Measurements from ENCODE around the gene ATP10B. TPM values are rescaled to one million over a fixed set of nuclear protein-coding genes. Genes with fewer than 3 reads are reported as not detected.

ATP10B gene
- total and polyA plus RNA-seq, 2 experiments from 2014 or later: 0.03 TPM; not detected in 1

- Histone ChIP-seq H3K4me1 (ENCODE audit: low read depth) (no peaks in the 10 kb centered on the region), H3K27ac (no peak overlapping the region), H3K27me3 (peaks cover 42% of the 10 kb centered on the region), H3K9me3 (ENCODE audit: low read depth) (no peaks in the 10 kb centered on the region), H3K4me3 (no peak overlapping the region), H3K36me3 (no peaks in the 10 kb centered on the region)
- no peak for TF ChIP-seq CTCF (IDR thresholded peaks at IDR 0.05; ENCODE audit: low read depth, low read length)
- DNase-seq (ENCODE audit: low read depth in 1 of 2, low spot score in 1 of 2): no peak
Observed at GRCh38 chr5:160635663-160636062, 216.3 kb downstream of the ATP10B start.

GRCh38 chr5:160635046-160635445 is 217.0 kb downstream of the ATP10B start:
- H3K27me3 ChIP-seq: peaks cover 48% of the 10 kb centered on the region
- H3K9me3 ChIP-seq (ENCODE audit: low read depth): no peaks in the 10 kb centered on the region
- H3K36me3 ChIP-seq: no peaks in the 10 kb centered on the region

GRCh38 chr5:160629003-160629402 is 223.0 kb downstream of the ATP10B start:
- H3K27me3 ChIP-seq: peaks cover 53% of the 10 kb centered on the region
- peaks cover 6% of the 10 kb centered on the region for H3K4me1 ChIP-seq (ENCODE audit: low read depth)
- H3K27ac ChIP-seq: no peak overlapping the region
- TF ChIP-seq CTCF (IDR thresholded peaks at IDR 0.05; ENCODE audit: low read depth, low read length): no peak
- DNase-seq (ENCODE audit: low read depth in 1 of 2, low spot score in 1 of 2): no peak
- no peaks in the 10 kb centered on the region for H3K36me3 ChIP-seq
- H3K9me3 ChIP-seq (ENCODE audit: low read depth): no peaks in the 10 kb centered on the region
- no peak overlapping the region for H3K4me3 ChIP-seq

More at GRCh38 chr5:160635046-160635445, 217.0 kb downstream of the ATP10B start:
- no peak for DNase-seq (ENCODE audit: low read depth in 1 of 2, low spot score in 1 of 2)
- Histone ChIP-seq H3K4me1 (ENCODE audit: low read depth) (no peaks in the 10 kb centered on the region), H3K4me3 (no peak overlapping the region), H3K27ac (no peak overlapping the region)
- no peak for TF ChIP-seq CTCF (IDR thresholded peaks at IDR 0.05; ENCODE audit: low read depth, low read length)

- no peak for TF ChIP-seq CTCF (IDR thresholded peaks at IDR 0.05; ENCODE audit: low read depth, low read length)
- H3K4me1 ChIP-seq (ENCODE audit: low read depth): peaks cover 6% of the 10 kb centered on the region
- no peaks in the 10 kb centered on the region for H3K36me3 ChIP-seq
- no peak overlapping the region for H3K4me3 ChIP-seq
- peaks cover 53% of the 10 kb centered on the region for H3K27me3 ChIP-seq
- no peak overlapping the region for H3K27ac ChIP-seq
- H3K9me3 ChIP-seq (ENCODE audit: low read depth): no peaks in the 10 kb centered on the region
- no peak for DNase-seq (ENCODE audit: low read depth in 1 of 2, low spot score in 1 of 2)
Observed at GRCh38 chr5:160628619-160628968, 223.4 kb downstream of the ATP10B start.

GRCh38 chr5:160627921-160628618 is 223.9 kb downstream of the ATP10B start:
- H3K4me1 ChIP-seq (ENCODE audit: low read depth): peaks cover 6% of the 10 kb centered on the region
- H3K27me3 ChIP-seq: peaks cover 55% of the 10 kb centered on the region
- no peaks in the 10 kb centered on the region for H3K36me3 ChIP-seq
- H3K4me3 ChIP-seq: no peak overlapping the region
- H3K9me3 ChIP-seq (ENCODE audit: low read depth): no peaks in the 10 kb centered on the region
- TF ChIP-seq CTCF (IDR thresholded peaks at IDR 0.05; ENCODE audit: low read depth, low read length): no peak
- DNase-seq (ENCODE audit: low read depth in 1 of 2, low spot score in 1 of 2): no peak
- H3K27ac ChIP-seq: no peak overlapping the region

All from cardiac muscle cell (in vitro differentiated cells and primary cell).